HEK293 (cell line): ENCODE data around the gene H2AZ2.

Experiments used
- GFI1B ChIP-seq: fragments of 450-650 bp; formaldehyde crosslinking; IDR thresholded peaks from 2 replicates; pipeline ENCODE4 v1.5.1; 2016; ENCODE audit warnings: missing biosample characterization, missing genetic modification characterization
- PATZ1 ChIP-seq: fragments of 450-650 bp; formaldehyde crosslinking; IDR thresholded peaks from 2 replicates; pipeline ENCODE4 v1.5.1; 2016; ENCODE audit warnings: missing biosample characterization, missing genetic modification characterization
- PRDM1 ChIP-seq: fragments of 450-650 bp; formaldehyde crosslinking; IDR thresholded peaks from 2 replicates; pipeline ENCODE4; 2016; ENCODE audit warnings: missing biosample characterization, missing genetic modification characterization
- RBAK ChIP-seq: fragments of 450-650 bp; formaldehyde crosslinking; IDR thresholded peaks from 2 replicates; pipeline ENCODE4 v1.5.1; 2016; ENCODE audit warnings: missing biosample characterization, missing genetic modification characterization
- TCF7L2 ChIP-seq: IDR thresholded peaks from 2 replicates; pipeline ENCODE4 v1.6.1; 2011; ENCODE audit warnings: low read depth, mild to moderate bottlenecking, inconsistent platforms, low read length, moderate library complexity, borderline replicate concordance
- ZBTB20 ChIP-seq: fragments of 450-650 bp; formaldehyde crosslinking; IDR thresholded peaks from 2 replicates; pipeline ENCODE4 v1.5.1; 2016; ENCODE audit warnings: missing biosample characterization, missing genetic modification characterization
- ZNF133 ChIP-seq: fragments of 450-650 bp; formaldehyde crosslinking; IDR thresholded peaks from 2 replicates; pipeline ENCODE4 v1.5.1; 2016; ENCODE audit warnings: missing biosample characterization, missing genetic modification characterization
- ZNF394 ChIP-seq: fragments of 450-650 bp; formaldehyde crosslinking; IDR thresholded peaks from 2 replicates; pipeline ENCODE4 v1.5.1; 2016; ENCODE audit warnings: missing biosample characterization, missing genetic modification characterization, mild to moderate bottlenecking, moderate library complexity, borderline replicate concordance
- ZNF707 ChIP-seq: fragments of 450-650 bp; formaldehyde crosslinking; IDR thresholded peaks from 2 replicates; pipeline ENCODE4 v1.5.1; 2016; ENCODE audit warnings: missing biosample characterization, missing genetic modification characterization
- TF ChIP-seq, protein P1 (sequence below): fragments of 450-650 bp; formaldehyde crosslinking; IDR thresholded peaks from 2 replicates; pipeline ENCODE4 v1.5.1; 2016; ENCODE audit warnings: missing biosample characterization, missing genetic modification characterization
- TF ChIP-seq, protein P2 (sequence below): fragments of 450-650 bp; formaldehyde crosslinking; IDR thresholded peaks from 2 replicates; pipeline ENCODE4 v1.5.1; 2016; ENCODE audit warnings: missing biosample characterization, missing genetic modification characterization
- TF ChIP-seq, protein P3 (sequence below): fragments of 450-650 bp; formaldehyde crosslinking; IDR thresholded peaks from 2 replicates; pipeline ENCODE4 v1.5.1; 2017; ENCODE audit warnings: missing biosample characterization, missing genetic modification characterization
- TF ChIP-seq, protein P4 (sequence below): fragments of 450-650 bp; formaldehyde crosslinking; IDR thresholded peaks from 2 replicates; pipeline ENCODE4 v1.5.1; 2017; ENCODE audit warnings: missing biosample characterization, mild to moderate bottlenecking, missing genetic modification characterization, moderate library complexity

GRCh38 chr7:44823255-44823781, 24.6 kb downstream of the H2AZ2 start:
- TF ChIP-seq, protein P1, sequence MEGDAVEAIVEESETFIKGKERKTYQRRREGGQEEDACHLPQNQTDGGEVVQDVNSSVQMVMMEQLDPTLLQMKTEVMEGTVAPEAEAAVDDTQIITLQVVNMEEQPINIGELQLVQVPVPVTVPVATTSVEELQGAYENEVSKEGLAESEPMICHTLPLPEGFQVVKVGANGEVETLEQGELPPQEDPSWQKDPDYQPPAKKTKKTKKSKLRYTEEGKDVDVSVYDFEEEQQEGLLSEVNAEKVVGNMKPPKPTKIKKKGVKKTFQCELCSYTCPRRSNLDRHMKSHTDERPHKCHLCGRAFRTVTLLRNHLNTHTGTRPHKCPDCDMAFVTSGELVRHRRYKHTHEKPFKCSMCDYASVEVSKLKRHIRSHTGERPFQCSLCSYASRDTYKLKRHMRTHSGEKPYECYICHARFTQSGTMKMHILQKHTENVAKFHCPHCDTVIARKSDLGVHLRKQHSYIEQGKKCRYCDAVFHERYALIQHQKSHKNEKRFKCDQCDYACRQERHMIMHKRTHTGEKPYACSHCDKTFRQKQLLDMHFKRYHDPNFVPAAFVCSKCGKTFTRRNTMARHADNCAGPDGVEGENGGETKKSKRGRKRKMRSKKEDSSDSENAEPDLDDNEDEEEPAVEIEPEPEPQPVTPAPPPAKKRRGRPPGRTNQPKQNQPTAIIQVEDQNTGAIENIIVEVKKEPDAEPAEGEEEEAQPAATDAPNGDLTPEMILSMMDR (tag by site-specific recombination): no peak
- TF ChIP-seq GFI1B (tag by site-specific recombination) (no peak), ZBTB20 (tag by site-specific recombination) (no peak), RBAK (tag by site-specific recombination) (no peak), TCF7L2 (no peak), ZNF707 (no peak), ZNF133 (tag by site-specific recombination) (no peak), PATZ1 (tag by site-specific recombination) (no peak), ZNF394 (no peak), PRDM1 (tag by site-specific recombination) (peak; percentile 30; the same call in 1 of the 2 replicates)
- TF ChIP-seq, protein P2, sequence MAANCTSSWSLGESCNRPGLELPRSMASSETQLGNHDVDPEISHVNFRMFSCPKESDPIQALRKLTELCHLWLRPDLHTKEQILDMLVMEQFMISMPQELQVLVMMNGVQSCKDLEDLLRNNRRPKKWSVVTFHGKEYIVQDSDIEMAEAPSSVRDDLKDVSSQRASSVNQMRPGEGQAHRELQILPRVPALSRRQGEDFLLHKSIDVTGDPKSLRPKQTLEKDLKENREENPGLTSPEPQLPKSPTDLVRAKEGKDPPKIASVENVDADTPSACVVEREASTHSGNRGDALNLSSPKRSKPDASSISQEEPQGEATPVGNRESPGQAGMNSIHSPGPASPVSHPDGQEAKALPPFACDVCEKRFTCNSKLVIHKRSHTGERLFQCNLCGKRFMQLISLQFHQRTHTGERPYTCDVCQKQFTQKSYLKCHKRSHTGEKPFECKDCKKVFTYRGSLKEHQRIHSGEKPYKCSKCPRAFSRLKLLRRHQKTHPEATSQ (tag by site-specific recombination): no peak
- TF ChIP-seq, protein P3, sequence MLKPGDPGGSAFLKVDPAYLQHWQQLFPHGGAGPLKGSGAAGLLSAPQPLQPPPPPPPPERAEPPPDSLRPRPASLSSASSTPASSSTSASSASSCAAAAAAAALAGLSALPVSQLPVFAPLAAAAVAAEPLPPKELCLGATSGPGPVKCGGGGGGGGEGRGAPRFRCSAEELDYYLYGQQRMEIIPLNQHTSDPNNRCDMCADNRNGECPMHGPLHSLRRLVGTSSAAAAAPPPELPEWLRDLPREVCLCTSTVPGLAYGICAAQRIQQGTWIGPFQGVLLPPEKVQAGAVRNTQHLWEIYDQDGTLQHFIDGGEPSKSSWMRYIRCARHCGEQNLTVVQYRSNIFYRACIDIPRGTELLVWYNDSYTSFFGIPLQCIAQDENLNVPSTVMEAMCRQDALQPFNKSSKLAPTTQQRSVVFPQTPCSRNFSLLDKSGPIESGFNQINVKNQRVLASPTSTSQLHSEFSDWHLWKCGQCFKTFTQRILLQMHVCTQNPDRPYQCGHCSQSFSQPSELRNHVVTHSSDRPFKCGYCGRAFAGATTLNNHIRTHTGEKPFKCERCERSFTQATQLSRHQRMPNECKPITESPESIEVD (tag by site-specific recombination): no peak
- TF ChIP-seq, protein P4, sequence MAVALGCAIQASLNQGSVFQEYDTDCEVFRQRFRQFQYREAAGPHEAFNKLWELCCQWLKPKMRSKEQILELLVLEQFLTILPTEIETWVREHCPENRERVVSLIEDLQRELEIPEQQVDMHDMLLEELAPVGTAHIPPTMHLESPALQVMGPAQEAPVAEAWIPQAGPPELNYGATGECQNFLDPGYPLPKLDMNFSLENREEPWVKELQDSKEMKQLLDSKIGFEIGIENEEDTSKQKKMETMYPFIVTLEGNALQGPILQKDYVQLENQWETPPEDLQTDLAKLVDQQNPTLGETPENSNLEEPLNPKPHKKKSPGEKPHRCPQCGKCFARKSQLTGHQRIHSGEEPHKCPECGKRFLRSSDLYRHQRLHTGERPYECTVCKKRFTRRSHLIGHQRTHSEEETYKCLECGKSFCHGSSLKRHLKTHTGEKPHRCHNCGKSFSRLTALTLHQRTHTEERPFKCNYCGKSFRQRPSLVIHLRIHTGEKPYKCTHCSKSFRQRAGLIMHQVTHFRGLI (tag by site-specific recombination): no peak
